HepG2 (cell line): Measurements from ENCODE around the gene CELF2. TPM values are rescaled to one million over a fixed set of nuclear protein-coding genes. Genes with fewer than 3 reads are reported as not detected.

Source experiments
- ATAC-seq: fragments of 200-7000 bp; cut with Tn5 transposase; 3 replicates; pipeline ENCODE4 v1.9.1; 2020; ENCODE audit warnings: mild to moderate bottlenecking, moderate library complexity
- BruUV-seq: library from RNA; stranded (reverse); fragments of 400-500 nt; replicated peaks from 2 replicates; lab custom pipeline; 2021; lab: Mats Ljungman, UMichigan
- CTCF ChIA-PET: fragments of 300-600 bp; formaldehyde crosslinking; extraction: SDS; loops from one replicate; lab custom pipeline; 2021; ENCODE audit warnings: low total read pairs, inconsistent platforms, low intra/inter-chr PET ratio; lab: Yijun Ruan, JAX
- POLR2A ChIA-PET: fragments of 350-600 bp; sonication (Branson Sonifier 250); formaldehyde crosslinking; loops from one replicate; lab custom pipeline; 2020; ENCODE audit warnings: antibody characterized with exemption, inconsistent platforms; lab: Yijun Ruan, JAX
- DNase-seq: peaks from one replicate; pipeline ENCODE4 v3.0.0-alpha.2; 2015; ENCODE audit warnings: low spot score
- FAIRE-seq: peaks from 3 replicates; lab custom pipeline; 2011; peaks lifted over from hg19 to GRCh38; lab: Jason Lieb, UNC
- H2AFZ ChIP-seq: one replicate; pipeline ENCODE4 v1.6.1; 2011; ENCODE audit warnings: low read length, inconsistent platforms
- H3K27ac ChIP-seq: fragments of 300-600 bp; 3 replicates; pipeline ENCODE4 v1.8.0; 2011; ENCODE audit warnings: mixed run types, mild to moderate bottlenecking, mixed read lengths, low read length, inconsistent platforms; ENCODE audit not compliant: insufficient read depth; ENCODE audit errors: extremely low read length
- H3K27me3 ChIP-seq, 2 experiments: fragments of 200-600 bp in 1 of 2; 2 replicates in 1 of 2; 3 replicates in 1 of 2; pipeline versions ENCODE4 v1.6.0 to v1.8.0; 2011; ENCODE audit warnings: low read length in 2 of 2, mild to moderate bottlenecking in 2 of 2, moderate library complexity in 2 of 2, inconsistent platforms in 1 of 2; ENCODE audit not compliant: insufficient read depth in 2 of 2, control insufficient read depth in 1 of 2
- H3K36me3 ChIP-seq, 2 experiments: fragments of 200-600 bp in 1 of 2; replicated peaks in 1 of 2; 2 replicates in 1 of 2; 3 replicates in 1 of 2; pipeline versions ENCODE4 v1.5.1 to v1.8.0; 2011; ENCODE audit warnings: low read length in 2 of 2, inconsistent platforms in 1 of 2; ENCODE audit not compliant: insufficient read depth in 2 of 2, control insufficient read depth in 1 of 2
- H3K4me1 ChIP-seq: 2 replicates; pipeline ENCODE4 v1.5.1; 2012; ENCODE audit warnings: low read length, inconsistent platforms; ENCODE audit not compliant: insufficient read depth
- H3K4me2 ChIP-seq: 2 replicates; pipeline ENCODE4 v1.6.0; 2011; ENCODE audit warnings: low read depth, low read length, inconsistent platforms
- H3K4me3 ChIP-seq, 3 experiments: fragments of 200-600 bp in 1 of 3; sonication (generic), shearing (Covaris generic) in 1 of 3; replicated peaks in 1 of 3; 2 replicates each; pipeline ENCODE4 v1.5.1; 2011 to 2016; ENCODE audit warnings: low read length in 3 of 3, inconsistent platforms in 2 of 3, low read depth in 2 of 3, mild to moderate bottlenecking in 2 of 3, control low read depth in 1 of 3, mixed read lengths in 1 of 3; ENCODE audit not compliant: insufficient read depth in 1 of 3
- H3K79me2 ChIP-seq: one replicate; pipeline ENCODE4 v1.6.1; 2011; ENCODE audit warnings: low read length, inconsistent platforms; ENCODE audit not compliant: insufficient read depth
- H3K9ac ChIP-seq: 2 replicates; pipeline ENCODE4 v1.6.0; 2011; ENCODE audit warnings: mild to moderate bottlenecking, low read depth, low read length, inconsistent platforms; ENCODE audit not compliant: insufficient read depth
- H3K9me3 ChIP-seq: 2 replicates; pipeline ENCODE4 v1.5.1; 2012; ENCODE audit warnings: mild to moderate bottlenecking, low read length
- H4K20me1 ChIP-seq: 2 replicates; pipeline ENCODE4 v1.6.0; 2011; ENCODE audit warnings: inconsistent platforms, mild to moderate bottlenecking, low read length, moderate library complexity; ENCODE audit not compliant: insufficient read depth
- CAMTA2 ChIP-seq: sonication (generic); formaldehyde crosslinking; IDR thresholded peaks from 2 replicates; pipeline ENCODE4 v1.4.0; 2020; ENCODE audit warnings: mild to moderate bottlenecking, missing genetic modification reagents, borderline replicate concordance
- CHCHD3 ChIP-seq: sonication (generic); formaldehyde crosslinking; IDR thresholded peaks from 2 replicates; pipeline ENCODE4 v1.8.0; 2022; ENCODE audit warnings: mild to moderate bottlenecking, missing genetic modification reagents, moderate library complexity
- HHEX ChIP-seq: IDR thresholded peaks from 2 replicates; pipeline ENCODE4 v1.6.1; 2016; ENCODE audit warnings: control low read depth
- HNF4G ChIP-seq, 2 experiments: sonication (generic) in 1 of 2; formaldehyde crosslinking in 1 of 2; IDR thresholded peaks; 2 replicates each; pipeline versions ENCODE4 v1.4.0 to v1.6.1; 2011 to 2020; ENCODE audit warnings: borderline replicate concordance in 2 of 2, low read depth in 2 of 2, mild to moderate bottlenecking in 2 of 2, low read length in 1 of 2, missing genetic modification reagents in 1 of 2, moderate library complexity in 1 of 2
- MAFF ChIP-seq: IDR thresholded peaks from 2 replicates; pipeline ENCODE4 v1.6.1; 2011; ENCODE audit warnings: low read depth, low read length, improper control_type of control experiment
- SRY ChIP-seq: sonication (generic); formaldehyde crosslinking; IDR thresholded peaks from 2 replicates; pipeline ENCODE4 v1.8.0; 2022; ENCODE audit warnings: mild to moderate bottlenecking, missing genetic modification reagents
- ZNF414 ChIP-seq: sonication (generic); formaldehyde crosslinking; IDR thresholded peaks from 2 replicates; pipeline ENCODE4 v1.5.0; 2020; ENCODE audit warnings: missing genetic modification reagents
- ZNF614 ChIP-seq: IDR thresholded peaks from 2 replicates; pipeline ENCODE4 v1.6.1; 2018; ENCODE audit warnings: missing biosample characterization, missing genetic modification reagents, inconsistent platforms, borderline replicate concordance
- ZNF761 ChIP-seq: sonication (generic); formaldehyde crosslinking; conservative IDR thresholded peaks from 2 replicates; pipeline ENCODE4 v1.4.0; 2020; ENCODE audit warnings: mild to moderate bottlenecking, missing genetic modification reagents
- ZNF780A ChIP-seq: sonication (generic); formaldehyde crosslinking; IDR thresholded peaks from 2 replicates; pipeline ENCODE4 v1.8.0; 2022; ENCODE audit warnings: mild to moderate bottlenecking, missing genetic modification reagents, moderate library complexity
- ZSCAN21 ChIP-seq: sonication (generic); formaldehyde crosslinking; IDR thresholded peaks from 2 replicates; pipeline ENCODE4 v1.8.0; 2022; ENCODE audit warnings: mild to moderate bottlenecking, missing genetic modification reagents, moderate library complexity, borderline replicate concordance
- ZSCAN9 ChIP-seq: IDR thresholded peaks from 2 replicates; pipeline ENCODE4 v1.6.1; 2016; ENCODE audit warnings: borderline replicate concordance
- WGBS: methylation state at CpG from one replicate; pipeline ENCODE4 v1.1.6; 2017; ENCODE audit warnings: low lambda C conversion rate; 5-methylcytosine and 5-hydroxymethylcytosine counted together
- in situ Hi-C: cut with HindIII; loops from 2 replicates; pipeline ENCODE4 v1.10.0; 2017; ENCODE audit warnings: low pct_unique_long_range_greater_than_20kb; ENCODE audit not compliant: extremely low pct_ligation_motif_present
- intact Hi-C: fragments of 100-400 bp; cut with micrococcal nuclease; formaldehyde crosslinking; loops from one replicate; pipeline ENCODE4 v1.10.0; 2022; ENCODE audit not compliant: unreplicated experiment
- polyA plus RNA-seq, 8 experiments: library from polyadenylated mRNA; depleted of rRNA in 3 of 8; stranded (reverse) in 7 of 8; unstranded in 1 of 8; fragments of >200 nt; fragmentation: Illumina TruSeq in 4 of 8; extraction: Trizol in 4 of 8; gene quantifications; 2 replicates each; pipeline versions ENCODE4 v1.2.1 to v1.2.3, GENCODE V29; 2011 to 2016; ENCODE audit warnings: low read depth in 4 of 8, missing spikeins in 1 of 8, mixed read lengths in 1 of 8; ENCODE audit not compliant: insufficient read depth in 1 of 8
- total RNA-seq, 5 experiments: library from RNA; depleted of rRNA; stranded (reverse); fragments of >200 nt; fragmentation: Illumina TruSeq; extraction: Trizol; gene quantifications; 2 replicates each; pipeline ENCODE4 v1.2.3, GENCODE V29; 2016; ENCODE audit warnings: low read depth in 1 of 5
- TF ChIP-seq, protein P1 (sequence below): sonication (generic); formaldehyde crosslinking; conservative IDR thresholded peaks from 2 replicates; pipeline ENCODE4 v1.4.0; 2020; ENCODE audit warnings: missing genetic modification reagents
- TF ChIP-seq, protein P2 (sequence below): sonication (generic); formaldehyde crosslinking; IDR thresholded peaks from 2 replicates; pipeline ENCODE4 v1.4.0; 2020; ENCODE audit warnings: missing genetic modification reagents, borderline replicate concordance

Gene CELF2
- total and polyA plus RNA-seq, 2 of the 13 experiments (the other 11 are each of a cell fraction or from before 2014, with no cell fraction given) = not detected

GRCh38 chr10:11243425-11244222 lies 226.0 kb downstream of the CELF2 start (continued):
- no peak for TF ChIP-seq ZNF780A (CRISPR knock-in tag)
- no peak for TF ChIP-seq HHEX
- TF ChIP-seq ZNF414 (CRISPR knock-in tag) = no peak
- no peak for TF ChIP-seq ZSCAN21
- TF ChIP-seq MAFF = no peak
- TF ChIP-seq ZNF761 (CRISPR knock-in tag) = no peak
- no peak for TF ChIP-seq SRY (CRISPR knock-in tag)
- TF ChIP-seq HNF4G (IDR thresholded peaks at IDR 0.05; ENCODE audit: borderline replicate concordance, low read depth, low read length) = no peak
- TF ChIP-seq HNF4G (CRISPR knock-in tag; IDR thresholded peaks at IDR 0.05; ENCODE audit: borderline replicate concordance, low read depth) = no peak
- no peak for TF ChIP-seq CHCHD3 (CRISPR knock-in tag)

GRCh38 chr10:11245095-11245479 lies 227.4 kb downstream of the CELF2 start:
- Histone ChIP-seq H3K4me2 (no peak overlapping the region), H3K4me1 (no peaks in the 10 kb centered on the region), H2AFZ (no peak overlapping the region), H3K27me3 (peaks cover 6 to 56% of the 10 kb centered on the region in 2 experiments; a peak in 4 of 5 replicates), H3K4me3 (no peak overlapping the region), H3K27ac (no peak overlapping the region), H3K9me3 (no peaks in the 10 kb centered on the region), H4K20me1 (no peaks in the 10 kb centered on the region), H3K9ac (no peak overlapping the region), H3K36me3 (no peaks in the 10 kb centered on the region), H3K79me2 (no peaks in the 10 kb centered on the region)
- in situ Hi-C loops = no loop called here
- DNase-seq (no peak), ATAC-seq (no peak), FAIRE-seq (no peak)
- WGBS = 3% methylated on average over 2 of the region's 2 CpGs
- ChIA-PET CTCF (no interaction called here), POLR2A (no interaction called here)
- intact Hi-C loops = no loop called here
- BruUV-seq = no TSS peak
- TF ChIP-seq, protein P1, sequence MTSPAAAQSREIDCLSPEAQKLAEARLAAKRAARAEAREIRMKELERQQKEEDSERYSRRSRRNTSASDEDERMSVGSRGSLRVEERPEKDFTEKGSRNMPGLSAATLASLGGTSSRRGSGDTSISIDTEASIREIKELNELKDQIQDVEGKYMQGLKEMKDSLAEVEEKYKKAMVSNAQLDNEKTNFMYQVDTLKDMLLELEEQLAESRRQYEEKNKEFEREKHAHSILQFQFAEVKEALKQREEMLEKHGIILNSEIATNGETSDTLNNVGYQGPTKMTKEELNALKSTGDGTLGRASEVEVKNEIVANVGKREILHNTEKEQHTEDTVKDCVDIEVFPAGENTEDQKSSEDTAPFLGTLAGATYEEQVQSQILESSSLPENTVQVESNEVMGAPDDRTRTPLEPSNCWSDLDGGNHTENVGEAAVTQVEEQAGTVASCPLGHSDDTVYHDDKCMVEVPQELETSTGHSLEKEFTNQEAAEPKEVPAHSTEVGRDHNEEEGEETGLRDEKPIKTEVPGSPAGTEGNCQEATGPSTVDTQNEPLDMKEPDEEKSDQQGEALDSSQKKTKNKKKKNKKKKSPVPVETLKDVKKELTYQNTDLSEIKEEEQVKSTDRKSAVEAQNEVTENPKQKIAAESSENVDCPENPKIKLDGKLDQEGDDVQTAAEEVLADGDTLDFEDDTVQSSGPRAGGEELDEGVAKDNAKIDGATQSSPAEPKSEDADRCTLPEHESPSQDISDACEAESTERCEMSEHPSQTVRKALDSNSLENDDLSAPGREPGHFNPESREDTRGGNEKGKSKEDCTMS (CRISPR knock-in tag) = no peak
- TF ChIP-seq CAMTA2 (no peak), ZNF614 (CRISPR knock-in tag) (no peak), ZSCAN9 (CRISPR knock-in tag) (no peak)
- TF ChIP-seq, protein P2, sequence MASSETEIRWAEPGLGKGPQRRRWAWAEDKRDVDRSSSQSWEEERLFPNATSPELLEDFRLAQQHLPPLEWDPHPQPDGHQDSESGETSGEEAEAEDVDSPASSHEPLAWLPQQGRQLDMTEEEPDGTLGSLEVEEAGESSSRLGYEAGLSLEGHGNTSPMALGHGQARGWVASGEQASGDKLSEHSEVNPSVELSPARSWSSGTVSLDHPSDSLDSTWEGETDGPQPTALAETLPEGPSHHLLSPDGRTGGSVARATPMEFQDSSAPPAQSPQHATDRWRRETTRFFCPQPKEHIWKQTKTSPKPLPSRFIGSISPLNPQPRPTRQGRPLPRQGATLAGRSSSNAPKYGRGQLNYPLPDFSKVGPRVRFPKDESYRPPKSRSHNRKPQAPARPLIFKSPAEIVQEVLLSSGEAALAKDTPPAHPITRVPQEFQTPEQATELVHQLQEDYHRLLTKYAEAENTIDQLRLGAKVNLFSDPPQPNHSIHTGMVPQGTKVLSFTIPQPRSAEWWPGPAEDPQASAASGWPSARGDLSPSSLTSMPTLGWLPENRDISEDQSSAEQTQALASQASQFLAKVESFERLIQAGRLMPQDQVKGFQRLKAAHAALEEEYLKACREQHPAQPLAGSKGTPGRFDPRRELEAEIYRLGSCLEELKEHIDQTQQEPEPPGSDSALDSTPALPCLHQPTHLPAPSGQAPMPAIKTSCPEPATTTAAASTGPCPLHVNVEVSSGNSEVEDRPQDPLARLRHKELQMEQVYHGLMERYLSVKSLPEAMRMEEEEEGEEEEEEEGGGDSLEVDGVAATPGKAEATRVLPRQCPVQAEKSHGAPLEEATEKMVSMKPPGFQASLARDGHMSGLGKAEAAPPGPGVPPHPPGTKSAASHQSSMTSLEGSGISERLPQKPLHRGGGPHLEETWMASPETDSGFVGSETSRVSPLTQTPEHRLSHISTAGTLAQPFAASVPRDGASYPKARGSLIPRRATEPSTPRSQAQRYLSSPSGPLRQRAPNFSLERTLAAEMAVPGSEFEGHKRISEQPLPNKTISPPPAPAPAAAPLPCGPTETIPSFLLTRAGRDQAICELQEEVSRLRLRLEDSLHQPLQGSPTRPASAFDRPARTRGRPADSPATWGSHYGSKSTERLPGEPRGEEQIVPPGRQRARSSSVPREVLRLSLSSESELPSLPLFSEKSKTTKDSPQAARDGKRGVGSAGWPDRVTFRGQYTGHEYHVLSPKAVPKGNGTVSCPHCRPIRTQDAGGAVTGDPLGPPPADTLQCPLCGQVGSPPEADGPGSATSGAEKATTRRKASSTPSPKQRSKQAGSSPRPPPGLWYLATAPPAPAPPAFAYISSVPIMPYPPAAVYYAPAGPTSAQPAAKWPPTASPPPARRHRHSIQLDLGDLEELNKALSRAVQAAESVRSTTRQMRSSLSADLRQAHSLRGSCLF = no peak
